ENCODE results near the gene BCL2.

DNA sequence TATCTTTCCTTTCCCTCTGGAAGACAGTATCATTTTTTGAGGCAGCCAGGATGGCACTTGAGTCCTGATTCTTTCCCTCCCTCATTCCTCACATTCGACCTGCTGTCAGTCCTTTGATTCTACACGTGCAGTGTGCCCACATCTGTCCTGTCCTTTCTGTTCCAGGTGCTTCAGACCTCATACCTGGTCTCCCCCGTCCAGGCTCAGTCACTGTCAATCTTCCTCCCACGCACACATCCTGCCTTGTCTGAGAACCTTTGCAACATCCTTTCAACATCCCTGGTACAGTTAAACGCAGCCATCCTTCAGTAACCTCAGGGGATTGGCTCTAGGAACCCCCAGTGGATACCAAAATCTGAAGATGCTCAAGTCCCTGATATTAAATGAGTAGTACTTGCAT, 10.1 kb downstream of the BCL2 start:
- TF ChIP-seq POLR2A (IDR thresholded peaks at IDR 0.05), result no peak
- TF ChIP-seq, protein P1, sequence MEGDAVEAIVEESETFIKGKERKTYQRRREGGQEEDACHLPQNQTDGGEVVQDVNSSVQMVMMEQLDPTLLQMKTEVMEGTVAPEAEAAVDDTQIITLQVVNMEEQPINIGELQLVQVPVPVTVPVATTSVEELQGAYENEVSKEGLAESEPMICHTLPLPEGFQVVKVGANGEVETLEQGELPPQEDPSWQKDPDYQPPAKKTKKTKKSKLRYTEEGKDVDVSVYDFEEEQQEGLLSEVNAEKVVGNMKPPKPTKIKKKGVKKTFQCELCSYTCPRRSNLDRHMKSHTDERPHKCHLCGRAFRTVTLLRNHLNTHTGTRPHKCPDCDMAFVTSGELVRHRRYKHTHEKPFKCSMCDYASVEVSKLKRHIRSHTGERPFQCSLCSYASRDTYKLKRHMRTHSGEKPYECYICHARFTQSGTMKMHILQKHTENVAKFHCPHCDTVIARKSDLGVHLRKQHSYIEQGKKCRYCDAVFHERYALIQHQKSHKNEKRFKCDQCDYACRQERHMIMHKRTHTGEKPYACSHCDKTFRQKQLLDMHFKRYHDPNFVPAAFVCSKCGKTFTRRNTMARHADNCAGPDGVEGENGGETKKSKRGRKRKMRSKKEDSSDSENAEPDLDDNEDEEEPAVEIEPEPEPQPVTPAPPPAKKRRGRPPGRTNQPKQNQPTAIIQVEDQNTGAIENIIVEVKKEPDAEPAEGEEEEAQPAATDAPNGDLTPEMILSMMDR (IDR thresholded peaks at IDR 0.05), result no peak
